HG03571 (cell line): Measurements from ENCODE around the gene ZNF683.

Experiments
- ATAC-seq: cut with Tn5 transposase; IDR thresholded peaks from one replicate; pipeline ENCODE4 v1.9.1; 2021; ENCODE audit not compliant: unreplicated experiment

Gene ZNF683

GRCh38 chr1:26359981-26360806, 12.4 kb downstream of the ZNF683 start:
- ATAC-seq = no peak

- ATAC-seq = no peak
These were observed 13.9 kb downstream of the ZNF683 start for GRCh38 chr1:26358411-26359384.

- no peak for ATAC-seq
These were observed 15.4 kb downstream of the ZNF683 start for GRCh38 chr1:26357121-26357602.

GRCh38 chr1:26356106-26356505, 16.4 kb downstream of the ZNF683 start:
- no peak for ATAC-seq

GRCh38 chr1:26354972-26355371, 17.6 kb downstream of the ZNF683 start:
- no peak for ATAC-seq

GRCh38 chr1:26353976-26354820, 18.4 kb downstream of the ZNF683 start, which contains the start of gene CRYBG2:
Gene CRYBG2 (minus strand): TSS chr1:26354130. CDS start chr1:26346657, 7,473 bp downstream.
- no peak for ATAC-seq

- no peak for ATAC-seq
These were observed 19.2 kb downstream of the ZNF683 start for GRCh38 chr1:26353210-26353859.

GRCh38 chr1:26352338-26352679, 20.2 kb downstream of the ZNF683 start:
- no peak for ATAC-seq

GRCh38 chr1:26351590-26352337, 20.8 kb downstream of the ZNF683 start:
- ATAC-seq = no peak

- ATAC-seq = no peak
These were observed 21.6 kb downstream of the ZNF683 start for GRCh38 chr1:26350701-26351589.

GRCh38 chr1:26350343-26350700, 22.2 kb downstream of the ZNF683 start:
- ATAC-seq = no peak

- ATAC-seq = no peak
These were observed 22.7 kb downstream of the ZNF683 start for GRCh38 chr1:26349877-26350244.

GRCh38 chr1:26349188-26349876, 23.2 kb downstream of the ZNF683 start:
- ATAC-seq = no peak

- no peak for ATAC-seq
These were observed 26.1 kb downstream of the ZNF683 start for GRCh38 chr1:26346274-26347033.

- ATAC-seq = no peak
These were observed 26.8 kb downstream of the ZNF683 start for GRCh38 chr1:26345718-26346117.

GRCh38 chr1:26344147-26344920, 28.2 kb downstream of the ZNF683 start:
- ATAC-seq = no peak

- no peak for ATAC-seq
These were observed 32.5 kb downstream of the ZNF683 start for GRCh38 chr1:26340047-26340481.
